NCI-H146 treated with DMSO at 0.1 percent for 48 hours (cell line): ENCODE measurements around the gene KCNK17.

Experiments used
- DNase-seq: peaks from one replicate; lab custom pipeline; 2025; ENCODE audit not compliant: unreplicated experiment; lab: John Stamatoyannopoulos, UW

Gene KCNK17

GRCh38 chr6:39269961-39270360 is 44.3 kb downstream of the KCNK17 start:
- DNase-seq: no peak

- DNase-seq: no peak
Observed at GRCh38 chr6:39268721-39269120, 45.5 kb downstream of the KCNK17 start.

GRCh38 chr6:39268171-39268570 is 46.0 kb downstream of the KCNK17 start:
- DNase-seq: no peak

GRCh38 chr6:39266782-39267355 is 47.4 kb downstream of the KCNK17 start:
- DNase-seq: no peak

- peak; percentile 43 for DNase-seq
Observed at GRCh38 chr6:39266375-39266774, 47.8 kb downstream of the KCNK17 start.

GRCh38 chr6:39263303-39264037 is 50.7 kb downstream of the KCNK17 start:
- DNase-seq: no peak

- no peak for DNase-seq
Observed at GRCh38 chr6:39261751-39262150, 52.5 kb downstream of the KCNK17 start.

GRCh38 chr6:39260953-39261352 is 53.3 kb downstream of the KCNK17 start:
- no peak for DNase-seq

- no peak for DNase-seq
Observed at GRCh38 chr6:39260456-39260855, 53.8 kb downstream of the KCNK17 start.

GRCh38 chr6:39256294-39256940 is 57.8 kb downstream of the KCNK17 start:
- DNase-seq: no peak

GRCh38 chr6:39254999-39255535 is 59.2 kb downstream of the KCNK17 start:
- no peak for DNase-seq

- DNase-seq: peak; percentile 95
Observed at GRCh38 chr6:39251406-39251805, 62.8 kb downstream of the KCNK17 start.

GRCh38 chr6:39250507-39250906 is 63.7 kb downstream of the KCNK17 start:
- DNase-seq: no peak

- DNase-seq: no peak
Observed at GRCh38 chr6:39249278-39249677, 64.9 kb downstream of the KCNK17 start.
